Mesenchymal stem cell (in vitro differentiated cells and primary cell): ENCODE measurements around the gene KIAA0513.

ENCODE experiments used
- DNase-seq: peaks from one replicate; pipeline ENCODE4 v3.0.0-alpha.2; 2013
- H2AFZ ChIP-seq: one replicate; pipeline ENCODE4 v1.6.1; 2013; ENCODE audit warnings: low read depth, mild to moderate bottlenecking, control low read depth, inconsistent platforms, low read length, moderate library complexity
- H2AK5ac ChIP-seq: 2 replicates; pipeline ENCODE4 v1.6.1; 2013; ENCODE audit warnings: low read length, moderate library complexity, mild to moderate bottlenecking, inconsistent platforms; ENCODE audit not compliant: severe bottlenecking
- H2BK120ac ChIP-seq: one replicate; pipeline ENCODE4 v1.6.1; 2013; ENCODE audit warnings: low read depth, mild to moderate bottlenecking, inconsistent platforms, low read length, moderate library complexity
- H2BK12ac ChIP-seq, 2 experiments: one replicate each; pipeline ENCODE4 v1.6.1; 2013; ENCODE audit warnings: inconsistent platforms in 2 of 2, low read length in 2 of 2, mild to moderate bottlenecking in 2 of 2, moderate library complexity in 2 of 2, control low read depth in 1 of 2
- H2BK15ac ChIP-seq: one replicate; pipeline ENCODE4 v1.6.1; 2013; ENCODE audit warnings: mild to moderate bottlenecking, low read depth, inconsistent platforms; ENCODE audit not compliant: poor library complexity, severe bottlenecking
- H2BK5ac ChIP-seq: 2 replicates; pipeline ENCODE4 v1.6.1; 2013; ENCODE audit warnings: low read depth, mild to moderate bottlenecking, low read length, control low read depth, inconsistent platforms; ENCODE audit not compliant: poor library complexity, severe bottlenecking
- H3K14ac ChIP-seq, 2 experiments: one replicate each; pipeline ENCODE4 v1.6.1; 2013; ENCODE audit warnings: inconsistent platforms in 2 of 2, low read length in 2 of 2, control low read depth in 1 of 2, mild to moderate bottlenecking in 1 of 2, moderate library complexity in 1 of 2
- H3K18ac ChIP-seq, 2 experiments: one replicate each; pipeline ENCODE4 v1.6.1; 2013; ENCODE audit warnings: inconsistent platforms in 2 of 2, low read length in 2 of 2, control low read depth in 1 of 2, low read depth in 1 of 2, mild to moderate bottlenecking in 1 of 2
- H3K23ac ChIP-seq, 2 experiments: one replicate each; pipeline ENCODE4 v1.6.1; 2013; ENCODE audit warnings: inconsistent platforms in 2 of 2, low read length in 2 of 2, mild to moderate bottlenecking in 2 of 2, moderate library complexity in 2 of 2, control low read depth in 1 of 2
- H3K27ac ChIP-seq: 2 replicates; pipeline ENCODE4 v1.5.1; 2013; ENCODE audit warnings: mild to moderate bottlenecking, moderate library complexity, low read length, control low read depth, inconsistent platforms; ENCODE audit not compliant: poor library complexity, severe bottlenecking
- H3K27me3 ChIP-seq, 2 experiments: 2 replicates each; pipeline versions ENCODE4 v1.6.1 to v1.7.0; 2013; ENCODE audit warnings: low read length in 2 of 2, mild to moderate bottlenecking in 2 of 2, moderate library complexity in 2 of 2, control low read depth in 1 of 2, inconsistent platforms in 1 of 2; ENCODE audit not compliant: control insufficient read depth in 1 of 2, insufficient read depth in 1 of 2
- H3K36me3 ChIP-seq, 2 experiments: 2 replicates each; pipeline versions ENCODE4 v1.6.1 to v1.7.0; 2013; ENCODE audit warnings: low read length in 2 of 2, control low read depth in 1 of 2, inconsistent platforms in 1 of 2, low read depth in 1 of 2, mild to moderate bottlenecking in 1 of 2; ENCODE audit not compliant: insufficient read depth in 2 of 2, control insufficient read depth in 1 of 2
- H3K4ac ChIP-seq, 2 experiments: one replicate each; pipeline ENCODE4 v1.6.1; 2013; ENCODE audit warnings: inconsistent platforms in 2 of 2, low read length in 2 of 2, mild to moderate bottlenecking in 2 of 2, moderate library complexity in 2 of 2, control low read depth in 1 of 2, low read depth in 1 of 2
- H3K4me1 ChIP-seq: 2 replicates; pipeline ENCODE4 v1.6.1; 2013; ENCODE audit warnings: low read depth, low read length, control low read depth; ENCODE audit not compliant: control insufficient read depth, insufficient read depth
- H3K4me2 ChIP-seq: 2 replicates; pipeline ENCODE4 v1.6.1; 2013; ENCODE audit warnings: low read length, mild to moderate bottlenecking, inconsistent platforms; ENCODE audit not compliant: poor library complexity, severe bottlenecking
- H3K4me3 ChIP-seq, 2 experiments: 2 replicates each; pipeline versions ENCODE4 v1.5.1 to v1.7.0; 2013; ENCODE audit warnings: low read length in 2 of 2, mild to moderate bottlenecking in 2 of 2, control low read depth in 1 of 2, low read depth in 1 of 2; ENCODE audit not compliant: insufficient read depth in 1 of 2
- H3K79me1 ChIP-seq: replicated peaks from 2 replicates; pipeline ENCODE4 v1.6.1; 2013; ENCODE audit warnings: mild to moderate bottlenecking, control low read depth, low read length, inconsistent platforms; ENCODE audit not compliant: poor library complexity, severe bottlenecking
- H3K9ac ChIP-seq: 2 replicates; pipeline ENCODE4 v1.7.0; 2013; ENCODE audit warnings: mild to moderate bottlenecking, low read length, moderate library complexity
- H3K9me3 ChIP-seq: 2 replicates; pipeline ENCODE4 v1.7.0; 2013; ENCODE audit warnings: mild to moderate bottlenecking, low read length; ENCODE audit not compliant: control insufficient read depth
- H4K8ac ChIP-seq: one replicate; pipeline ENCODE4 v1.6.1; 2013; ENCODE audit warnings: inconsistent platforms, mild to moderate bottlenecking, low read length, moderate library complexity
- H4K91ac ChIP-seq: one replicate; pipeline ENCODE4 v1.6.1; 2013; ENCODE audit warnings: mild to moderate bottlenecking, low read length, inconsistent platforms
- WGBS: methylation state at CpG from one replicate; pipeline ENCODE4 v1.1.7; 2013; ENCODE audit warnings: mixed read lengths; 5-methylcytosine and 5-hydroxymethylcytosine counted together

The KIAA0513 gene

DNA sequence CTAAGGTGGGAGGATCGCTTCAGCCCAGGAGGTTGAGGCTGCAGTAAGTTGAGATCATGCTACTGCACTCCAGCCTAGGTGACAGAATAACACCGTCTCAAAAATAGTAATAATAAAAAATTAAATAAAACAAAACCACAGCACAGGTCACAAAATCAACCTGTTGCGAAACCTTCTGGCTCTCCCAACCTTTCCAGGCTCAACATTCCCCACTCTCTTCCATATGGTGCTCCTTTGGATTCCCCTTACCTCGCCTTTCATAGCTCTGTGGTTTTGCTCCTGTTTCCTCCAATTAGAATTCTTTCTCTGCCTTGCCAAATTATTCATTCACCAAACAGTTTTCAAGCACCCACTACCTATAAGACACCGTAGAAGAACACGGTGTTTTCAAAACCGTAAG lies 21.0 kb upstream of the KIAA0513 start:
- H3K79me1 ChIP-seq: no peaks in the 10 kb centered on the region
- no peak overlapping the region for H3K14ac ChIP-seq
- H2AFZ ChIP-seq: no peak overlapping the region
- H3K4me2 ChIP-seq: no peak overlapping the region
- no peak overlapping the region for H2BK12ac ChIP-seq
- H3K27me3 ChIP-seq: no peaks in the 10 kb centered on the region
- H2BK120ac ChIP-seq: no peak overlapping the region
- H4K91ac ChIP-seq: no peak overlapping the region
- no peak overlapping the region for H3K18ac ChIP-seq
- H3K4me1 ChIP-seq: peaks cover 38% of the 10 kb centered on the region
- peak overlapping the region; percentile 99 for H3K27ac ChIP-seq
- H3K9me3 ChIP-seq: no peaks in the 10 kb centered on the region
- peaks cover 3 to 10% of the 10 kb centered on the region in 2 experiments for H3K36me3 ChIP-seq
- peak overlapping the region; percentile 89 for H3K9ac ChIP-seq
- H3K4ac ChIP-seq: no peak overlapping the region
- H4K8ac ChIP-seq: no peak overlapping the region
- H2BK15ac ChIP-seq: no peak overlapping the region
- WGBS: 91% methylated on average over 7 of the region's 7 CpGs
- H2BK5ac ChIP-seq: no peak overlapping the region
- peak overlapping the region in 1 of 2 experiments; percentile 19 for H3K4me3 ChIP-seq
- H3K23ac ChIP-seq: no peak overlapping the region
- no peak for DNase-seq
- no peak overlapping the region for H2AK5ac ChIP-seq

DNA sequence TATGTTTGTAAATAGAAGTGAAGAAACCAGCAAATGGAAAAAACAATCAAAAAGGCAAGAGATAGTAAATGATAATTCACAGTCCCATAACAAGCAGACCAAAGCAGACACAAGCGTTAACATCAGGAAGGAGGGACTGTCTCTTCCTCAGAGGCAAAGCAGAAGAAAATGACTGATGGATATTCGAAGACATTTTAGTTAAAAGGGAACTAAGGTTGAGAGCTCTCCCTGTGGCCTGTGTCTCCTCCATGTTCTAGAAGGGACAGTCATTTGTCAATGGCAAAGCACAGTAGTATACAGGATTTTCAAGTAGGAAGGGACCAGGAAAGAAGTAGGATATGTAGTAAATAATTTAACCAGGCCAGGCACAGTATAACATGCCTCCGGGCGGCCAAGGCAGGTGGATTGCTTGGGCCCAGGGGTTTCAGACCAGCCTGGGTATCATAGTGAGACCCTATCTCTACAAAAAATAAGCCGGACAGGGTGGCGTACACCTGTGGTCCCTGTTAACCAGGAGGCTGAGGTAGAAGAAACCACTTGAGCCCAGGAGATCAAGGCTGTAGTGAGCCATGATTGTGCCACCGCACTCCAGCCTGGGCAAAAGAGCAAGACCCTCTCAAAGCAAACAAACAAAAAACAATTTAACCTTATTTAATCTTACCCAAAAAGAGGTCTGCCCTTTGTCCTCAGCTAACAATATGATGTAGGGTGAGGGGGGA lies 19.9 kb upstream of the KIAA0513 start:
- no peak overlapping the region for H4K91ac ChIP-seq
- no peaks in the 10 kb centered on the region for H3K79me1 ChIP-seq
- H3K23ac ChIP-seq: no peak overlapping the region
- H3K4me3 ChIP-seq: no peak overlapping the region
- H2BK12ac ChIP-seq: no peak overlapping the region
- no peak overlapping the region for H3K4me2 ChIP-seq
- no peak overlapping the region for H2AFZ ChIP-seq
- no peaks in the 10 kb centered on the region for H3K9me3 ChIP-seq
- H3K4me1 ChIP-seq: peaks cover 34% of the 10 kb centered on the region
- H3K27ac ChIP-seq: no peak overlapping the region
- H4K8ac ChIP-seq: no peak overlapping the region
- no peak overlapping the region for H2BK15ac ChIP-seq
- H3K4ac ChIP-seq: no peak overlapping the region
- H3K27me3 ChIP-seq: no peaks in the 10 kb centered on the region
- no peak for DNase-seq
- no peak overlapping the region for H3K14ac ChIP-seq
- no peak overlapping the region for H3K18ac ChIP-seq
- 91% methylated on average over 7 of the region's 7 CpGs for WGBS
- no peak overlapping the region for H2BK5ac ChIP-seq
- H3K9ac ChIP-seq: no peak overlapping the region
- H2BK120ac ChIP-seq: no peak overlapping the region
- no peak overlapping the region for H2AK5ac ChIP-seq
- H3K36me3 ChIP-seq: peaks cover 3 to 10% of the 10 kb centered on the region in 2 experiments

DNA sequence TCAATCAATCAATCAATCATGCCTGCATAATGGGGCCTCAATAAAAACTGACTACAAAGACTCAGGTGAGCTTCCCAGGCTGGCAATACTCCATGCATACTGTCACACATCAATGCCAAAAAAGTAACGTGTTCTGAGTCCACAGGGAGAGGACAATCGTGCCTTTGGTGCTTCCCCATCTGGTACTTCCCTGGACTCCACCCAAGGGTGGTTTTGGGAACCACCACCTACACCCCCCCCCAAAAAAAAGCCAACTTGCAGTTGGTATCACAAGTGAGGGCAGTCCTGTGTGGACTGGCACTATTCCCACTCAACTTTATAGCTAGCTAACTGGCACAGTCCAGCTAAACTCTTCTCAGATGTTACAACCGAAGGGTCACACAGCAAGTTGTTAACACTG lies 19.3 kb upstream of the KIAA0513 start:
- Histone ChIP-seq H3K4me3 (peak overlapping the region in 1 of 2 experiments; percentile 15), H3K79me1 (no peaks in the 10 kb centered on the region), H2AFZ (no peak overlapping the region), H3K9me3 (no peaks in the 10 kb centered on the region), H4K91ac (no peak overlapping the region), H4K8ac (no peak overlapping the region), H3K23ac (peak overlapping the region in 1 of 2 experiments; percentile 32), H3K4me2 (no peak overlapping the region), H2BK120ac (no peak overlapping the region), H2AK5ac (peak overlapping the region; percentile 76), H3K4me1 (peaks cover 28% of the 10 kb centered on the region), H3K18ac (no peak overlapping the region), H3K4ac (no peak overlapping the region), H3K9ac (no peak overlapping the region), H3K27me3 (no peaks in the 10 kb centered on the region), H2BK12ac (no peak overlapping the region), H2BK15ac (no peak overlapping the region), H2BK5ac (no peak overlapping the region), H3K27ac (no peak overlapping the region), H3K36me3 (peaks cover 0 to 10% of the 10 kb centered on the region in 2 experiments), H3K14ac (no peak overlapping the region)
- DNase-seq: no peak
- over 99% methylated on average over 3 of the region's 3 CpGs for WGBS

DNA sequence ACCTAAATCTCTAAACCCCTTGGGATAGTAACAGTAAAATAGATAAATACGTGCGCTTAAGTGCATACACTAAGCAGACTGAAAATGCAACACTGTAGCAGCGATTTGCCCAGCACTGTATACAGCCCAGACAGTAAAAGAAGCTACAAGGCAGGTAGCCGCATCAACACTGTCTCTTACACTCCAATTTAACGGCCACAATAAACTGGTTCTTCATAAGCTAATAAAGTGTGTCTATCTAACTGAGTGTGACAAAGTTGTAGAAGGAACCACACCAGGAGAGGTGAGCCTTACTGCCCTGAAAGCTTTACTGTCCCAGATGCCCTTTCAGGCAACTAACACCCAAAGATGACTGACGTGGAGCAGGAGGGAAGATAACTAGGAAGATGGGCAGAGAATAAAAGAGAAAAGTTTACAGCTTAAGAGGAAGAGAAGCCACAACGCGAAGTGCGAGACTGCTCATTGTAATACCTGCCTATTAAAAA lies 17.1 kb upstream of the KIAA0513 start:
- H4K91ac ChIP-seq: no peak overlapping the region
- H3K4ac ChIP-seq: peak overlapping the region in 1 of 2 experiments; percentile 3
- DNase-seq: no peak
- peaks cover 17% of the 10 kb centered on the region for H3K4me1 ChIP-seq
- 31% methylated on average over 7 of the region's 9 CpGs for whole genome bisulfite sequencing
- H4K8ac ChIP-seq: no peak overlapping the region
- no peak overlapping the region for H3K23ac ChIP-seq
- H3K27me3 ChIP-seq: no peaks in the 10 kb centered on the region
- H3K79me1 ChIP-seq: no peaks in the 10 kb centered on the region
- H2AK5ac ChIP-seq: no peak overlapping the region
- H2BK15ac ChIP-seq: no peak overlapping the region
- H2AFZ ChIP-seq: no peak overlapping the region
- H2BK5ac ChIP-seq: no peak overlapping the region
- H3K14ac ChIP-seq: no peak overlapping the region
- peak overlapping the region; percentile 89 to 94 for H3K4me3 ChIP-seq
- peak overlapping the region; percentile 82 for H3K4me2 ChIP-seq
- peak overlapping the region; percentile 59 for H3K27ac ChIP-seq
- H3K9ac ChIP-seq: peak overlapping the region; percentile 99
- peaks cover 0 to 10% of the 10 kb centered on the region in 2 experiments for H3K36me3 ChIP-seq
- H2BK12ac ChIP-seq: no peak overlapping the region
- H3K18ac ChIP-seq: peak overlapping the region in 1 of 2 experiments; percentile 48
- H2BK120ac ChIP-seq: no peak overlapping the region
- no peaks in the 10 kb centered on the region for H3K9me3 ChIP-seq
